ENCODE results near the gene BMAL1. TPM values are rescaled to one million over a fixed set of nuclear protein-coding genes. Genes with fewer than 3 reads are reported as not detected.

Gene BMAL1
- total RNA-seq, 1 experiment from 2014 or later, result 10.9 TPM

- no peaks in the 10 kb centered on the region for H3F3A ChIP-seq (ENCODE audit: low read length, unreplicated experiment)
- intact Hi-C loops (cut with micrococcal nuclease), result no loop called here
- no peaks in the 10 kb centered on the region for H4K20me1 ChIP-seq (ENCODE audit: low read length)
- H3K9me2 ChIP-seq (replicated peaks; ENCODE audit: low read length), result no peaks in the 10 kb centered on the region
- no peaks in the 10 kb centered on the region for H3K9me3 ChIP-seq (ENCODE audit: low read length)
- H3K27me3 ChIP-seq (ENCODE audit: low read length), result no peaks in the 10 kb centered on the region
- no peak overlapping the region for H2AFZ ChIP-seq (ENCODE audit: low read length)
- BruUV-seq (replicated peaks), result no TSS peak
- DNase-seq, result no peak
- TF ChIP-seq EZH2phosphoT487 (IDR thresholded peaks at IDR 0.05; ENCODE audit: borderline replicate concordance, low read length) (no peak), CTCF (conservative IDR thresholded peaks at IDR 0.05; ENCODE audit: low read depth, low read length) (no peak), EZH2 (IDR thresholded peaks at IDR 0.05; ENCODE audit: low read length, unreplicated experiment) (no peak)
- no peaks in the 10 kb centered on the region for H3K36me3 ChIP-seq (ENCODE audit: low read depth, low read length)
- ChIA-PET CTCF (no interaction called here), POLR2A (ENCODE audit: unreplicated experiment) (no interaction called here)
- peaks cover 7% of the 10 kb centered on the region; the same call in 1 of the 2 replicates for H3K4me1 ChIP-seq (ENCODE audit: insufficient read depth, low read length)
- H3K79me2 ChIP-seq (ENCODE audit: low read length), result no peaks in the 10 kb centered on the region
- H3K9ac ChIP-seq (ENCODE audit: low read length), result no peak overlapping the region
- H3K4me2 ChIP-seq (ENCODE audit: low read length), result no peak overlapping the region
- H3K4me3 ChIP-seq (ENCODE audit: low read length), result no peak overlapping the region
- no peak overlapping the region for H3K27ac ChIP-seq (ENCODE audit: low read length)
- no peak for ATAC-seq
Observed at GRCh38 chr11:13311570-13311969, 34.0 kb downstream of the BMAL1 start.

- no peaks in the 10 kb centered on the region for H3K36me3 ChIP-seq (ENCODE audit: low read depth, low read length)
- intact Hi-C loops (cut with micrococcal nuclease), result no loop called here
- BruUV-seq (replicated peaks), result no TSS peak
- CTCF ChIA-PET, result no interaction called here
- H3F3A ChIP-seq (ENCODE audit: low read length, unreplicated experiment), result no peaks in the 10 kb centered on the region
- H3K9me2 ChIP-seq (replicated peaks; ENCODE audit: low read length), result no peaks in the 10 kb centered on the region
- H3K79me2 ChIP-seq (ENCODE audit: low read length), result no peaks in the 10 kb centered on the region
- peaks cover 12% of the 10 kb centered on the region for H3K4me1 ChIP-seq (ENCODE audit: insufficient read depth, low read length)
- H3K4me3 ChIP-seq (ENCODE audit: low read length), result no peak overlapping the region
- no peaks in the 10 kb centered on the region for H3K27me3 ChIP-seq (ENCODE audit: low read length)
- DNase-seq, result no peak
- H2AFZ ChIP-seq (ENCODE audit: low read length), result no peak overlapping the region
- no peak overlapping the region for H3K9ac ChIP-seq (ENCODE audit: low read length)
- no peak overlapping the region for H3K27ac ChIP-seq (ENCODE audit: low read length)
- TF ChIP-seq EZH2 (IDR thresholded peaks at IDR 0.05; ENCODE audit: low read length, unreplicated experiment) (no peak), EZH2phosphoT487 (IDR thresholded peaks at IDR 0.05; ENCODE audit: borderline replicate concordance, low read length) (no peak), CTCF (conservative IDR thresholded peaks at IDR 0.05; ENCODE audit: low read depth, low read length) (no peak)
- H3K4me2 ChIP-seq (ENCODE audit: low read length), result no peak overlapping the region
- POLR2A ChIA-PET (ENCODE audit: unreplicated experiment), result no interaction called here
- ATAC-seq, result no peak
- H4K20me1 ChIP-seq (ENCODE audit: low read length), result no peaks in the 10 kb centered on the region
- no peaks in the 10 kb centered on the region for H3K9me3 ChIP-seq (ENCODE audit: low read length)
Observed at GRCh38 chr11:13313005-13313819, 35.6 kb downstream of the BMAL1 start.

GRCh38 chr11:13314676-13315394 lies 37.2 kb downstream of the BMAL1 start:
- H3K27ac ChIP-seq (ENCODE audit: low read length), result no peak overlapping the region
- TF ChIP-seq EZH2phosphoT487 (IDR thresholded peaks at IDR 0.05; ENCODE audit: borderline replicate concordance, low read length), result no peak
- TF ChIP-seq CTCF (conservative IDR thresholded peaks at IDR 0.05; ENCODE audit: low read depth, low read length), result no peak
- TF ChIP-seq EZH2 (IDR thresholded peaks at IDR 0.05; ENCODE audit: low read length, unreplicated experiment), result no peak
- H3K4me2 ChIP-seq (ENCODE audit: low read length), result no peak overlapping the region
- H2AFZ ChIP-seq (ENCODE audit: low read length), result no peak overlapping the region
- ATAC-seq (no peak), DNase-seq (no peak)
- H3F3A ChIP-seq (ENCODE audit: low read length, unreplicated experiment), result no peaks in the 10 kb centered on the region
- no peaks in the 10 kb centered on the region for H3K9me2 ChIP-seq (replicated peaks; ENCODE audit: low read length)
- H3K4me1 ChIP-seq (ENCODE audit: insufficient read depth, low read length), result peaks cover 12% of the 10 kb centered on the region
- no peaks in the 10 kb centered on the region for H3K9me3 ChIP-seq (ENCODE audit: low read length)
- H3K79me2 ChIP-seq (ENCODE audit: low read length), result no peaks in the 10 kb centered on the region
- ChIA-PET POLR2A (ENCODE audit: unreplicated experiment) (interaction anchor here (0.6 kb wide), 1 partner anchor 57 kb away, joined by 5 read pairs; no protein-coding TSS in a partner anchor), CTCF (no interaction called here)
- intact Hi-C loops (cut with micrococcal nuclease), result no loop called here
- no peaks in the 10 kb centered on the region for H3K27me3 ChIP-seq (ENCODE audit: low read length)
- H3K36me3 ChIP-seq (ENCODE audit: low read depth, low read length), result no peaks in the 10 kb centered on the region
- H3K9ac ChIP-seq (ENCODE audit: low read length), result no peak overlapping the region
- no TSS peak for BruUV-seq (replicated peaks)
- H4K20me1 ChIP-seq (ENCODE audit: low read length), result no peaks in the 10 kb centered on the region
- H3K4me3 ChIP-seq (ENCODE audit: low read length), result no peak overlapping the region
